WI38 (cell line): ENCODE measurements around the gene NCS1.

Experiments
- H3K4me3 ChIP-seq: 2 replicates; pipeline ENCODE4 v1.5.1; 2011; ENCODE audit warnings: low read depth, mild to moderate bottlenecking, control low read depth, low read length
- CTCF ChIP-seq: IDR thresholded peaks from 2 replicates; pipeline ENCODE4 v1.5.1; 2012; ENCODE audit warnings: low read depth, mild to moderate bottlenecking, control low read depth, low read length

The NCS1 gene

GRCh38 chr9:130212543-130213297 lies 40.5 kb downstream of the NCS1 start:
- TF ChIP-seq CTCF, result no peak
- H3K4me3 ChIP-seq, result no peak overlapping the region

- H3K4me3 ChIP-seq, result no peak overlapping the region
- no peak for TF ChIP-seq CTCF
These were observed 41.9 kb downstream of the NCS1 start for GRCh38 chr9:130213911-130214761.

- no peak overlapping the region for H3K4me3 ChIP-seq
- no peak for TF ChIP-seq CTCF
These were observed 42.7 kb downstream of the NCS1 start for GRCh38 chr9:130214776-130215340.

- no peak overlapping the region for H3K4me3 ChIP-seq
- no peak for TF ChIP-seq CTCF
These were observed 43.3 kb downstream of the NCS1 start for GRCh38 chr9:130215341-130216119.

GRCh38 chr9:130217838-130218237 lies 45.6 kb downstream of the NCS1 start:
- TF ChIP-seq CTCF, result no peak

GRCh38 chr9:130219661-130220096 lies 47.5 kb downstream of the NCS1 start:
- H3K4me3 ChIP-seq, result no peak overlapping the region
- no peak for TF ChIP-seq CTCF

More at GRCh38 chr9:130217838-130218237, 45.6 kb downstream of the NCS1 start:
- H3K4me3 ChIP-seq, result no peak overlapping the region
